Measurements from ENCODE around the gene STXBP5L.
"Not testable (repeated sequence)": the region's sequence is repeated elsewhere in the genome, so short reads cannot be mapped to it uniquely, and the experiment has no call there.

STXBP5L gene

GRCh38 chr3:121018917-121019321 is 110.9 kb downstream of the STXBP5L start:
- DNase-seq (ENCODE audit: low read depth in 2 of 2) = no peak

- DNase-seq (ENCODE audit: low read depth in 2 of 2) = no peak
Measured at GRCh38 chr3:121063628-121064027, 155.6 kb downstream of the STXBP5L start.

GRCh38 chr3:121064121-121064520 is 156.1 kb downstream of the STXBP5L start:
- DNase-seq (ENCODE audit: low read depth in 2 of 2) = no peak

GRCh38 chr3:121072133-121072532 is 164.1 kb downstream of the STXBP5L start:
- no peak for DNase-seq (ENCODE audit: low read depth in 2 of 2)

- DNase-seq (ENCODE audit: low read depth in 2 of 2) = no peak
Measured at GRCh38 chr3:121073011-121073410, 165.0 kb downstream of the STXBP5L start.

- no peak for DNase-seq (ENCODE audit: low read depth in 2 of 2)
Measured at GRCh38 chr3:121075191-121075590, 167.2 kb downstream of the STXBP5L start.

GRCh38 chr3:121078378-121079101 is 170.5 kb downstream of the STXBP5L start:
- DNase-seq (ENCODE audit: low read depth in 2 of 2) = not testable (repeated sequence)

- no peak for DNase-seq (ENCODE audit: low read depth in 2 of 2)
Measured at GRCh38 chr3:121096953-121097352, 188.9 kb downstream of the STXBP5L start.

GRCh38 chr3:121111086-121111485 is 203.1 kb downstream of the STXBP5L start:
- not testable (repeated sequence) for DNase-seq (ENCODE audit: low read depth in 2 of 2)

- DNase-seq (ENCODE audit: low read depth in 2 of 2) = no peak
Measured at GRCh38 chr3:121111914-121112612, 204.1 kb downstream of the STXBP5L start.

- DNase-seq (ENCODE audit: low read depth in 2 of 2) = no peak
Measured at GRCh38 chr3:121126033-121126706, 218.2 kb downstream of the STXBP5L start.

GRCh38 chr3:121126707-121127035 is 218.7 kb downstream of the STXBP5L start:
- no peak for DNase-seq (ENCODE audit: low read depth in 2 of 2)

GRCh38 chr3:121152573-121152972 is 244.6 kb downstream of the STXBP5L start:
- DNase-seq (ENCODE audit: low read depth in 2 of 2) = no peak

GRCh38 chr3:121153851-121154250 is 245.8 kb downstream of the STXBP5L start:
- DNase-seq (ENCODE audit: low read depth in 2 of 2) = no peak

GRCh38 chr3:121155028-121155427 is 247.0 kb downstream of the STXBP5L start:
- no peak for DNase-seq (ENCODE audit: low read depth in 2 of 2)

- no peak for DNase-seq (ENCODE audit: low read depth in 2 of 2)
Measured at GRCh38 chr3:121165397-121165837, 257.4 kb downstream of the STXBP5L start.

- no peak for DNase-seq (ENCODE audit: low read depth in 2 of 2)
Measured at GRCh38 chr3:121167374-121168139, 259.6 kb downstream of the STXBP5L start.

GRCh38 chr3:121175083-121175482 is 267.1 kb downstream of the STXBP5L start:
- DNase-seq (ENCODE audit: low read depth in 2 of 2) = no peak

GRCh38 chr3:121190626-121191025 is 282.6 kb downstream of the STXBP5L start:
- not testable (repeated sequence) for DNase-seq (ENCODE audit: low read depth in 2 of 2)

GRCh38 chr3:121202573-121202972 is 294.6 kb downstream of the STXBP5L start:
- DNase-seq (ENCODE audit: low read depth in 2 of 2) = no peak

- no peak for DNase-seq (ENCODE audit: low read depth in 2 of 2)
Measured at GRCh38 chr3:121223116-121223515, 315.1 kb downstream of the STXBP5L start.

- no peak for DNase-seq (ENCODE audit: low read depth in 2 of 2)
Measured at GRCh38 chr3:121228971-121229370, 321.0 kb downstream of the STXBP5L start.
